WTC11 (cell line): ENCODE measurements around the gene ROS1. TPM values are rescaled to one million over a fixed set of nuclear protein-coding genes. Genes with fewer than 3 reads are reported as not detected.

Experiments used
- ATAC-seq: fragments of 200-7000 bp; cut with Tn5 transposase; 2 replicates; pipeline ENCODE4 v1.10.0; 2021; ENCODE audit warnings: mild to moderate bottlenecking, moderate library complexity
- CTCF ChIA-PET: fragments of 300-600 bp; sonication (Branson Sonifier 250); formaldehyde crosslinking; loops from one replicate; lab custom pipeline; 2021; ENCODE audit warnings: antibody characterized with exemption; lab: Charles Lee
- POLR2A ChIA-PET: fragments of 350-600 bp; sonication (Branson Sonifier 250); formaldehyde crosslinking; loops from one replicate; lab custom pipeline; 2021; ENCODE audit warnings: antibody characterized with exemption; lab: Charles Lee
- DNase-seq: peaks from one replicate; pipeline ENCODE4 v3.0.0; 2021; ENCODE audit warnings: low spot score
- H3K27ac Mint-ChIP-seq: 2 replicates; pipeline ENCODE4 v1.8.0; 2021; ENCODE audit warnings: mixed read lengths
- H3K27me3 Mint-ChIP-seq: 2 replicates; pipeline ENCODE4 v1.8.0; 2021; ENCODE audit warnings: low read depth, mild to moderate bottlenecking, moderate library complexity, mixed read lengths
- H3K36me3 Mint-ChIP-seq: 2 replicates; pipeline ENCODE4 v1.8.0; 2021; ENCODE audit warnings: mixed read lengths
- H3K4me1 Mint-ChIP-seq: 2 replicates; pipeline ENCODE4 v1.8.0; 2022; ENCODE audit warnings: mixed read lengths
- H3K4me3 Mint-ChIP-seq: 2 replicates; pipeline ENCODE4 v1.8.0; 2021; ENCODE audit warnings: mild to moderate bottlenecking, moderate library complexity, mixed read lengths
- H3K9me3 Mint-ChIP-seq: 2 replicates; pipeline ENCODE4 v1.8.0; 2021; ENCODE audit warnings: mixed read lengths
- ATF1 ChIP-seq: sonication (generic); formaldehyde crosslinking; IDR thresholded peaks from 2 replicates; pipeline ENCODE4 v1.8.1; 2023; ENCODE audit warnings: mild to moderate bottlenecking, moderate library complexity, missing genetic modification reagents
- EMX1 ChIP-seq: fragments of 250-450 bp; sonication (Bioruptor Pico); IDR thresholded peaks from 2 replicates; pipeline ENCODE4 v1.8.0; 2021; ENCODE audit warnings: mild to moderate bottlenecking
- ESRRA ChIP-seq: sonication (generic); formaldehyde crosslinking; IDR thresholded peaks from 2 replicates; pipeline ENCODE4 v1.8.1; 2022; ENCODE audit warnings: mild to moderate bottlenecking, missing genetic modification reagents, borderline replicate concordance
- GABPB1 ChIP-seq: sonication (generic); formaldehyde crosslinking; IDR thresholded peaks from 2 replicates; pipeline ENCODE4 v1.8.1; 2023; ENCODE audit warnings: mild to moderate bottlenecking, missing genetic modification reagents
- GTF2I ChIP-seq: fragments of 250-450 bp; sonication (Bioruptor Pico); conservative IDR thresholded peaks from 2 replicates; pipeline ENCODE4 v1.4.0; 2021; ENCODE audit warnings: mild to moderate bottlenecking
- HMGA2 ChIP-seq: fragments of 250-450 bp; sonication (Bioruptor Pico); IDR thresholded peaks from 2 replicates; pipeline ENCODE4 v1.4.0; 2021; ENCODE audit warnings: mild to moderate bottlenecking, moderate library complexity
- JAZF1 ChIP-seq: fragments of 250-450 bp; sonication (Bioruptor Pico); IDR thresholded peaks from 2 replicates; pipeline ENCODE4 v1.9.0; 2021; ENCODE audit warnings: moderate library complexity, mild to moderate bottlenecking, inconsistent platforms
- MYBL2 ChIP-seq: sonication (generic); formaldehyde crosslinking; IDR thresholded peaks from 2 replicates; pipeline ENCODE4 v1.8.1; 2023; ENCODE audit warnings: mild to moderate bottlenecking, moderate library complexity, missing genetic modification reagents
- NFE2L1 ChIP-seq: sonication (generic); formaldehyde crosslinking; IDR thresholded peaks from 2 replicates; pipeline ENCODE4 v1.8.1; 2023; ENCODE audit warnings: missing genetic modification reagents
- NR1H2 ChIP-seq: sonication (generic); formaldehyde crosslinking; IDR thresholded peaks from 2 replicates; pipeline ENCODE4 v1.9.0; 2021; ENCODE audit warnings: mild to moderate bottlenecking, moderate library complexity, missing genetic modification reagents
- ZBTB21 ChIP-seq: sonication (generic); formaldehyde crosslinking; IDR thresholded peaks from 2 replicates; pipeline ENCODE4 v1.8.1; 2023; ENCODE audit warnings: mild to moderate bottlenecking, missing genetic modification reagents, borderline replicate concordance
- ZNF416 ChIP-seq: fragments of 250-450 bp; sonication (Bioruptor Pico); IDR thresholded peaks from 2 replicates; pipeline ENCODE4 v1.9.0; 2021; ENCODE audit warnings: mild to moderate bottlenecking, inconsistent platforms
- ZNF671 ChIP-seq: fragments of 250-450 bp; sonication (Bioruptor Pico); IDR thresholded peaks from 2 replicates; pipeline ENCODE4 v1.8.0; 2021; ENCODE audit warnings: mild to moderate bottlenecking
- total RNA-seq: library from RNA; stranded (reverse); gene quantifications from 3 replicates; pipeline ENCODE4 v1.2.3, GENCODE V29; 2021
- TF ChIP-seq, protein P1 (sequence below): sonication (generic); formaldehyde crosslinking; conservative IDR thresholded peaks from 2 replicates; pipeline ENCODE4 v1.8.1; 2022; ENCODE audit warnings: mild to moderate bottlenecking, missing genetic modification reagents
- TF ChIP-seq, protein P2 (sequence below): sonication (generic); formaldehyde crosslinking; IDR thresholded peaks from 2 replicates; pipeline ENCODE4 v1.8.0; 2023; ENCODE audit warnings: mild to moderate bottlenecking, missing genetic modification reagents
- TF ChIP-seq, protein P3 (sequence below): sonication (generic); formaldehyde crosslinking; IDR thresholded peaks from 2 replicates; pipeline ENCODE4 v1.8.1; 2022; ENCODE audit warnings: mild to moderate bottlenecking, moderate library complexity, missing genetic modification reagents
- TF ChIP-seq, protein P4 (sequence below): sonication (generic); formaldehyde crosslinking; IDR thresholded peaks from 2 replicates; pipeline ENCODE4 v1.8.0; 2023; ENCODE audit warnings: missing genetic modification reagents, mild to moderate bottlenecking, borderline replicate concordance
- TF ChIP-seq, protein P5 (sequence below): fragments of 250-450 bp; sonication (Bioruptor Pico); IDR thresholded peaks from 2 replicates; pipeline ENCODE4 v1.9.0; 2021; ENCODE audit warnings: mild to moderate bottlenecking

The ROS1 gene
- total RNA-seq, 1 experiment from 2014 or later: 0.02 TPM

DNA sequence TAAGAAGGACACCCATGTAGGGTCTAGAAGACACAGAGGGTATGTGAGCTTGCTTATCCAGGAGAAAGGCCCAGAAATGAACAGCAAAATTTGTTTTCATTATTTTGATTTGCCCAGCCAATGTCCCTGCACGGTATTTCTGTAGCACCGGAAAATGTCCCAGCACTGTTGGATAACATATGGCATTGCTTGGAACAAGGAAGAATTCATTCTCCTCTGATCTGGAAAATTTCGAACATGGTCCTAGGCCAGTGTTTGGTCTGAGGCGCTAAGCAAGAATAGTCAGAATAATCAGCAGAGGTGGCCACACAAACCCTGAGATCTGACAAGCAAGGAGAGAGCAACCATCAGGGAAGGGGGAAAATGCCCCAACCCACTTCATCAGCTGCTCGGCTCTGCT, 26.6 kb downstream of the ROS1 start:
- CTCF ChIA-PET: interaction anchor here (0.5 to 1.8 kb wide), 2 partner anchors 27 to 431 kb away, joined by 3 to 4 read pairs; partner anchors contain the start of gene ROS1
- ATAC-seq (no peak), DNase-seq (no peak)
- H3K27ac Mint-ChIP-seq: no peak overlapping the region
- no peaks in the 10 kb centered on the region for H3K27me3 Mint-ChIP-seq
- no peaks in the 10 kb centered on the region for H3K9me3 Mint-ChIP-seq
- no peaks in the 10 kb centered on the region for H3K36me3 Mint-ChIP-seq
- TF ChIP-seq ZBTB21 (CRISPR knock-in tag) (no peak), MYBL2 (CRISPR knock-in tag) (no peak), ZNF416 (CRISPR knock-in tag) (no peak), JAZF1 (no peak)
- no peaks in the 10 kb centered on the region for H3K4me1 Mint-ChIP-seq
- H3K4me3 Mint-ChIP-seq: no peak overlapping the region
- POLR2A ChIA-PET: no interaction called here

DNA sequence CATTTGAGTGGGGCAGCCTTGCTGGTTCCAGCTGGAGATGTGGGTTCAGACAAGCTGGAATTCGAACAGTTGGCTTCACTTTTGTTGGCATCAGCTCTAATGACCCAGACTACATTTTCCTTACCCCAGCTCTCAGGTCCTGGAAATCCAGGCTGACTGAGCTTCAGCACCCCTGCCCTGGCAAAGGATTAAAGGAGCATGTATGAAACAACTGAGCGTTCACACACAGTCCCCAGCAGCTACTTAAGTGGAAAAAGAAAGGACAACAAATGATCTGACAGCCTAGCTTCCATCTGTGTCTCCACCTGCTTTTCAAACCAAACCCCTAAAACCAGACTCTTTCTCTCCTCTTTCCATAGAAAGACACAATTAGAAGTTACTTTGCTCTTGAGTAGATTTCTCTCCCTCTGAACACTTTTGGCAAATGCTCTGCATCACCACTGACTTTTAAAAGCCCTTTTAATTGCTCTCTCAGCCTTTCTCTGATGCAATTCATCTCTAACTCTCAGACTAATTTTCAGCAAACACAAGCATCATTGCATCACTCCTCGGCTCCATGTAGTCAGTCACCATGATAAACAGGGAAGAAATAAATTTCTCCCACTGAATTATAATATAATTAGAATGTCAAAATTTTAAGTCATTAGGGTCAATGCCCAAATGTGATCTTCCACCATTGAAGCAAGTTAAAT, 28.1 kb downstream of the ROS1 start:
- H3K4me1 Mint-ChIP-seq: no peaks in the 10 kb centered on the region
- ATAC-seq (no peak), DNase-seq (no peak)
- no peak overlapping the region for H3K27ac Mint-ChIP-seq
- H3K9me3 Mint-ChIP-seq: no peaks in the 10 kb centered on the region
- H3K4me3 Mint-ChIP-seq: no peak overlapping the region
- CTCF ChIA-PET: no interaction called here
- no peaks in the 10 kb centered on the region for H3K27me3 Mint-ChIP-seq
- no peaks in the 10 kb centered on the region for H3K36me3 Mint-ChIP-seq
- TF ChIP-seq, protein P1, sequence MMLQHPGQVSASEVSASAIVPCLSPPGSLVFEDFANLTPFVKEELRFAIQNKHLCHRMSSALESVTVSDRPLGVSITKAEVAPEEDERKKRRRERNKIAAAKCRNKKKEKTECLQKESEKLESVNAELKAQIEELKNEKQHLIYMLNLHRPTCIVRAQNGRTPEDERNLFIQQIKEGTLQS (CRISPR knock-in tag): no peak
- TF ChIP-seq ESRRA (CRISPR knock-in tag) (no peak), GABPB1 (CRISPR knock-in tag) (peak; percentile 89)
- TF ChIP-seq, all 79 proteins: peak for 1
- POLR2A ChIA-PET: no interaction called here

DNA sequence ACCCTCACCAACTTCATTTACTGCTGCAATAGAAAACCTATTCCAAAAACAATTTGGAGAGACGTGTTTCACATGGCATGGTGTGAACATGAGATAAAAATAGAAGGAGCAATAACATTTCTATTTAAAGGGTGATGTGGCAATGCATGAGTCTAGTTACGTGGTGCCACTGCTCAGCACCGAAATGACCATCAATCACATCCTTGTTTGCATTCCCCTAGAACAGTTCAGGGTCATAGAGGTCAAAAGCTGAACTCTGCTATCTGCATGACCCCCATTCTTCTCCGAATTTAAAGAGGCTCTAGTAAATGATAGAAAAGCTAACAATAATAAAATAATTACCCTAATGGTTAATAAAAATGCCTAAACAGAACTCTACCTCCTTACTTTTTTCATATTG, 29.5 kb downstream of the ROS1 start:
- no peak for ATAC-seq
- Mint-ChIP-seq H3K4me3 (no peak overlapping the region), H3K9me3 (no peaks in the 10 kb centered on the region), H3K36me3 (no peaks in the 10 kb centered on the region), H3K27ac (no peak overlapping the region), H3K4me1 (no peaks in the 10 kb centered on the region), H3K27me3 (no peaks in the 10 kb centered on the region)
- ChIA-PET POLR2A (no interaction called here), CTCF (no interaction called here)
- peak; percentile 87 for TF ChIP-seq GABPB1 (CRISPR knock-in tag)
- TF ChIP-seq, protein P2, sequence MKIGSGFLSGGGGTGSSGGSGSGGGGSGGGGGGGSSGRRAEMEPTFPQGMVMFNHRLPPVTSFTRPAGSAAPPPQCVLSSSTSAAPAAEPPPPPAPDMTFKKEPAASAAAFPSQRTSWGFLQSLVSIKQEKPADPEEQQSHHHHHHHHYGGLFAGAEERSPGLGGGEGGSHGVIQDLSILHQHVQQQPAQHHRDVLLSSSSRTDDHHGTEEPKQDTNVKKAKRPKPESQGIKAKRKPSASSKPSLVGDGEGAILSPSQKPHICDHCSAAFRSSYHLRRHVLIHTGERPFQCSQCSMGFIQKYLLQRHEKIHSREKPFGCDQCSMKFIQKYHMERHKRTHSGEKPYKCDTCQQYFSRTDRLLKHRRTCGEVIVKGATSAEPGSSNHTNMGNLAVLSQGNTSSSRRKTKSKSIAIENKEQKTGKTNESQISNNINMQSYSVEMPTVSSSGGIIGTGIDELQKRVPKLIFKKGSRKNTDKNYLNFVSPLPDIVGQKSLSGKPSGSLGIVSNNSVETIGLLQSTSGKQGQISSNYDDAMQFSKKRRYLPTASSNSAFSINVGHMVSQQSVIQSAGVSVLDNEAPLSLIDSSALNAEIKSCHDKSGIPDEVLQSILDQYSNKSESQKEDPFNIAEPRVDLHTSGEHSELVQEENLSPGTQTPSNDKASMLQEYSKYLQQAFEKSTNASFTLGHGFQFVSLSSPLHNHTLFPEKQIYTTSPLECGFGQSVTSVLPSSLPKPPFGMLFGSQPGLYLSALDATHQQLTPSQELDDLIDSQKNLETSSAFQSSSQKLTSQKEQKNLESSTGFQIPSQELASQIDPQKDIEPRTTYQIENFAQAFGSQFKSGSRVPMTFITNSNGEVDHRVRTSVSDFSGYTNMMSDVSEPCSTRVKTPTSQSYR (CRISPR knock-in tag): no peak
- DNase-seq: no peak

DNA sequence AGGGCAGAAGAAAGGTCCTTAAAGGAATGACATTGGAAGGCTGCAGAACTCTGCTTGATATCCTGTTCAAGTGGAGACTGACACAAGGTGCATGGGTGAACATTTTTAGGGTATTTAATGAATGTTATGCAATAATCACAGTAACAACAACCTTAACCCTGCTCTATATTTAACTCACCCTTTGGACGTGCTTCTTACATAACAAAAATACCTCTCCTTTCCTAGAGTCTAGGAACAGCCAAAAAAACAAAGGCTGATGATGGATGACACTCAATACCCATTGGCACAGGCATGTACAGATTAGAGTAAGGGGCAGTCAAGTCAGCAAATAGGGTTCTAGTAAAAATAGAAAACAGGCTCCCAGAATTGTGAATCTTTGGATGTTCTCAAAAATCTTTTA, 30.6 kb downstream of the ROS1 start:
- POLR2A ChIA-PET: no interaction called here
- Mint-ChIP-seq H3K4me3 (no peak overlapping the region), H3K36me3 (no peaks in the 10 kb centered on the region), H3K27ac (no peak overlapping the region), H3K27me3 (no peaks in the 10 kb centered on the region), H3K9me3 (no peaks in the 10 kb centered on the region), H3K4me1 (no peaks in the 10 kb centered on the region)
- CTCF ChIA-PET: no interaction called here
- DNase-seq (no peak), ATAC-seq (no peak)
- no peak for TF ChIP-seq ATF1
- TF ChIP-seq EMX1 (CRISPR knock-in tag): no peak
- TF ChIP-seq, protein P3, sequence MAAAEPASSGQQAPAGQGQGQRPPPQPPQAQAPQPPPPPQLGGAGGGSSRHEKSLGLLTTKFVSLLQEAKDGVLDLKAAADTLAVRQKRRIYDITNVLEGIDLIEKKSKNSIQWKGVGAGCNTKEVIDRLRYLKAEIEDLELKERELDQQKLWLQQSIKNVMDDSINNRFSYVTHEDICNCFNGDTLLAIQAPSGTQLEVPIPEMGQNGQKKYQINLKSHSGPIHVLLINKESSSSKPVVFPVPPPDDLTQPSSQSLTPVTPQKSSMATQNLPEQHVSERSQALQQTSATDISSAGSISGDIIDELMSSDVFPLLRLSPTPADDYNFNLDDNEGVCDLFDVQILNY (CRISPR knock-in tag): no peak
- TF ChIP-seq NR1H2 (CRISPR knock-in tag): no peak
- TF ChIP-seq, protein P4, sequence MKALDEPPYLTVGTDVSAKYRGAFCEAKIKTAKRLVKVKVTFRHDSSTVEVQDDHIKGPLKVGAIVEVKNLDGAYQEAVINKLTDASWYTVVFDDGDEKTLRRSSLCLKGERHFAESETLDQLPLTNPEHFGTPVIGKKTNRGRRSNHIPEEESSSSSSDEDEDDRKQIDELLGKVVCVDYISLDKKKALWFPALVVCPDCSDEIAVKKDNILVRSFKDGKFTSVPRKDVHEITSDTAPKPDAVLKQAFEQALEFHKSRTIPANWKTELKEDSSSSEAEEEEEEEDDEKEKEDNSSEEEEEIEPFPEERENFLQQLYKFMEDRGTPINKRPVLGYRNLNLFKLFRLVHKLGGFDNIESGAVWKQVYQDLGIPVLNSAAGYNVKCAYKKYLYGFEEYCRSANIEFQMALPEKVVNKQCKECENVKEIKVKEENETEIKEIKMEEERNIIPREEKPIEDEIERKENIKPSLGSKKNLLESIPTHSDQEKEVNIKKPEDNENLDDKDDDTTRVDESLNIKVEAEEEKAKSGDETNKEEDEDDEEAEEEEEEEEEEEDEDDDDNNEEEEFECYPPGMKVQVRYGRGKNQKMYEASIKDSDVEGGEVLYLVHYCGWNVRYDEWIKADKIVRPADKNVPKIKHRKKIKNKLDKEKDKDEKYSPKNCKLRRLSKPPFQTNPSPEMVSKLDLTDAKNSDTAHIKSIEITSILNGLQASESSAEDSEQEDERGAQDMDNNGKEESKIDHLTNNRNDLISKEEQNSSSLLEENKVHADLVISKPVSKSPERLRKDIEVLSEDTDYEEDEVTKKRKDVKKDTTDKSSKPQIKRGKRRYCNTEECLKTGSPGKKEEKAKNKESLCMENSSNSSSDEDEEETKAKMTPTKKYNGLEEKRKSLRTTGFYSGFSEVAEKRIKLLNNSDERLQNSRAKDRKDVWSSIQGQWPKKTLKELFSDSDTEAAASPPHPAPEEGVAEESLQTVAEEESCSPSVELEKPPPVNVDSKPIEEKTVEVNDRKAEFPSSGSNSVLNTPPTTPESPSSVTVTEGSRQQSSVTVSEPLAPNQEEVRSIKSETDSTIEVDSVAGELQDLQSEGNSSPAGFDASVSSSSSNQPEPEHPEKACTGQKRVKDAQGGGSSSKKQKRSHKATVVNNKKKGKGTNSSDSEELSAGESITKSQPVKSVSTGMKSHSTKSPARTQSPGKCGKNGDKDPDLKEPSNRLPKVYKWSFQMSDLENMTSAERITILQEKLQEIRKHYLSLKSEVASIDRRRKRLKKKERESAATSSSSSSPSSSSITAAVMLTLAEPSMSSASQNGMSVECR (CRISPR knock-in tag): no peak
- no peak for TF ChIP-seq HMGA2 (CRISPR knock-in tag)
- no peak for TF ChIP-seq NFE2L1 (CRISPR knock-in tag)
- TF ChIP-seq, protein P5, sequence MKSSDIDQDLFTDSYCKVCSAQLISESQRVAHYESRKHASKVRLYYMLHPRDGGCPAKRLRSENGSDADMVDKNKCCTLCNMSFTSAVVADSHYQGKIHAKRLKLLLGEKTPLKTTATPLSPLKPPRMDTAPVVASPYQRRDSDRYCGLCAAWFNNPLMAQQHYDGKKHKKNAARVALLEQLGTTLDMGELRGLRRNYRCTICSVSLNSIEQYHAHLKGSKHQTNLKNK (CRISPR knock-in tag): no peak
- no peak for TF ChIP-seq GTF2I (CRISPR knock-in tag)
- no peak for TF ChIP-seq ZNF671 (CRISPR knock-in tag)
